HG02763 (cell line): Measurements from ENCODE around the gene HOXB5.

ENCODE experiments used
- ATAC-seq: cut with Tn5 transposase; IDR thresholded peaks from one replicate; pipeline ENCODE4 v1.9.1; 2021; ENCODE audit warnings: mild to moderate bottlenecking, moderate library complexity; ENCODE audit not compliant: unreplicated experiment

The HOXB5 gene

GRCh38 chr17:48564188-48565021 is 29.2 kb downstream of the HOXB5 start:
- no peak for ATAC-seq

GRCh38 chr17:48563867-48564187 is 29.8 kb downstream of the HOXB5 start:
- no peak for ATAC-seq

GRCh38 chr17:48563385-48563838 is 30.2 kb downstream of the HOXB5 start:
- no peak for ATAC-seq

GRCh38 chr17:48562934-48563333 is 30.6 kb downstream of the HOXB5 start:
- ATAC-seq, result no peak

- ATAC-seq, result peak; percentile 41
Observed at GRCh38 chr17:48561884-48562810, 31.4 kb downstream of the HOXB5 start.

- no peak for ATAC-seq
Observed at GRCh38 chr17:48559840-48560817, 33.5 kb downstream of the HOXB5 start.

- ATAC-seq, result no peak
Observed at GRCh38 chr17:48559122-48559839, 34.3 kb downstream of the HOXB5 start.

GRCh38 chr17:48558831-48559121 is 34.8 kb downstream of the HOXB5 start:
- no peak for ATAC-seq

GRCh38 chr17:48558057-48558830 is 35.3 kb downstream of the HOXB5 start:
- no peak for ATAC-seq

- no peak for ATAC-seq
Observed at GRCh38 chr17:48556576-48557401, 36.8 kb downstream of the HOXB5 start.

GRCh38 chr17:48556229-48556575 is 37.4 kb downstream of the HOXB5 start:
- ATAC-seq, result no peak

- ATAC-seq, result no peak
Observed at GRCh38 chr17:48555258-48556228, 38.0 kb downstream of the HOXB5 start.

GRCh38 chr17:48554412-48555257 is 38.9 kb downstream of the HOXB5 start:
- ATAC-seq, result no peak

GRCh38 chr17:48553826-48554225 is 39.8 kb downstream of the HOXB5 start:
- no peak for ATAC-seq

- ATAC-seq, result no peak
Observed at GRCh38 chr17:48553190-48553547, 40.4 kb downstream of the HOXB5 start.

GRCh38 chr17:48552466-48553189 is 41.0 kb downstream of the HOXB5 start:
- ATAC-seq, result no peak
